A549 (cell line): ENCODE results near the gene DCLK1. TPM values are rescaled to one million over a fixed set of nuclear protein-coding genes. Genes with fewer than 3 reads are reported as not detected.

Experiments
- ATAC-seq, 2 experiments: fragments of 200-7000 bp in 1 of 2; fragments of >200 bp in 1 of 2; cut with Nextera tagmentation in 1 of 2; cut with Tn5 transposase in 1 of 2; 3 replicates each; pipeline versions ENCODE4 v1.8.0 to v1.9.1; 2018 to 2020; ENCODE audit warnings: mild to moderate bottlenecking in 1 of 2, moderate library complexity in 1 of 2
- CTCF ChIA-PET: fragments of 300-600 bp; sonication (Branson Sonifier 250); formaldehyde crosslinking; extraction: SDS; loops from one replicate; lab custom pipeline; 2021; ENCODE audit warnings: antibody characterized with exemption, inconsistent platforms; lab: Yijun Ruan, JAX
- POLR2A ChIA-PET: fragments of 350-600 bp; formaldehyde crosslinking; extraction: SDS; loops from one replicate; lab custom pipeline; 2021; ENCODE audit warnings: antibody characterized with exemption, inconsistent platforms; lab: Yijun Ruan, JAX
- DNase-seq, 2 experiments: peaks; one replicate each; pipeline versions ENCODE4 v3.0.0 to v3.0.0-alpha.2; 2011 to 2016; ENCODE audit warnings: low read depth in 1 of 2, low spot score in 1 of 2
- FAIRE-seq: peaks from 2 replicates; lab custom pipeline; 2011; peaks lifted over from hg19 to GRCh38; lab: Jason Lieb, UNC
- H3K27ac ChIP-seq, 2 experiments: fragments of >200 bp; sonication (Bioruptor Twin); formaldehyde crosslinking; 3 replicates each; pipeline ENCODE4 v1.5.1; 2016 to 2017
- H3K4me1 ChIP-seq: fragments of >200 bp; sonication (Bioruptor Twin); formaldehyde crosslinking; 3 replicates; pipeline ENCODE4 v1.6.1; 2016
- H3K4me2 ChIP-seq: fragments of >200 bp; sonication (Bioruptor Twin); formaldehyde crosslinking; 3 replicates; pipeline ENCODE4 v1.6.1; 2016
- H3K4me3 ChIP-seq: fragments of >200 bp; sonication (Bioruptor Twin); formaldehyde crosslinking; 3 replicates; pipeline ENCODE4 v1.5.1; 2016
- H3K9me3 ChIP-seq: fragments of >200 bp; sonication (Bioruptor Twin); formaldehyde crosslinking; 3 replicates; pipeline ENCODE4 v1.6.1; 2016
- BCL3 ChIP-seq: fragments of >200 bp; sonication (Bioruptor Twin); formaldehyde crosslinking; IDR thresholded peaks from 3 replicates; pipeline ENCODE4 v1.6.1; 2016
- CBX8 ChIP-seq: fragments of 200-600 bp; sonication (generic); IDR thresholded peaks from 2 replicates; pipeline ENCODE4 v1.6.1; 2016
- CHD4 ChIP-seq: fragments of 200-600 bp; sonication (generic); IDR thresholded peaks from 2 replicates; pipeline ENCODE4 v1.6.1; 2016; ENCODE audit warnings: antibody characterized with exemption, mild to moderate bottlenecking, borderline replicate concordance
- CTCF ChIP-seq: fragments of >200 bp; sonication (Bioruptor Twin); formaldehyde crosslinking; IDR thresholded peaks from 3 replicates; pipeline ENCODE4 v1.5.1; 2016
- E2F6 ChIP-seq: IDR thresholded peaks from 2 replicates; pipeline ENCODE4 v1.6.1; 2012; ENCODE audit warnings: low read depth, borderline replicate concordance
- EHMT2 ChIP-seq: fragments of 200-600 bp; sonication (generic); IDR thresholded peaks from 2 replicates; pipeline ENCODE4 v1.6.1; 2016; ENCODE audit warnings: antibody characterized with exemption, low read depth, mild to moderate bottlenecking, moderate library complexity
- ELK1 ChIP-seq: fragments of 150-350 bp; IDR thresholded peaks from 2 replicates; pipeline ENCODE4 v1.6.1; 2014; ENCODE audit warnings: low read depth, mild to moderate bottlenecking, low read length
- FOSB ChIP-seq: fragments of 250-450 bp; sonication (Bioruptor Pico); IDR thresholded peaks from 2 replicates; pipeline ENCODE4 v1.5.0; 2020; ENCODE audit warnings: mild to moderate bottlenecking, moderate library complexity
- HDAC2 ChIP-seq: fragments of 200-600 bp; sonication (generic); IDR thresholded peaks from 2 replicates; pipeline ENCODE4 v1.6.1; 2016
- HES2 ChIP-seq: fragments of >200 bp; sonication (Bioruptor Twin); formaldehyde crosslinking; IDR thresholded peaks from 2 replicates; pipeline ENCODE4 v1.6.1; 2016
- HMGXB4 ChIP-seq: fragments of 250-450 bp; sonication (Bioruptor Pico); IDR thresholded peaks from 2 replicates; pipeline ENCODE4 v1.5.0; 2021; ENCODE audit warnings: mild to moderate bottlenecking, moderate library complexity, borderline replicate concordance
- HOXB13 ChIP-seq: fragments of 250-450 bp; sonication (Bioruptor Pico); IDR thresholded peaks from 2 replicates; pipeline ENCODE4 v1.5.0; 2020; ENCODE audit warnings: low read depth, mild to moderate bottlenecking, moderate library complexity
- MYC ChIP-seq: IDR thresholded peaks from 2 replicates; pipeline ENCODE4 v1.6.1; 2012; ENCODE audit warnings: mild to moderate bottlenecking, inconsistent platforms, low read length, improper control_type of control experiment, borderline replicate concordance
- NR3C1 ChIP-seq: fragments of >200 bp; sonication (Bioruptor Twin); formaldehyde crosslinking; IDR thresholded peaks from 3 replicates; pipeline ENCODE4 v1.6.1; 2017
- RAD21 ChIP-seq, 2 experiments: fragments of >200 bp in 1 of 2; sonication (Bioruptor Twin) in 1 of 2; formaldehyde crosslinking in 1 of 2; IDR thresholded peaks in 1 of 2; conservative IDR thresholded peaks in 1 of 2; 2 replicates in 1 of 2; 3 replicates in 1 of 2; pipeline ENCODE4 v1.6.1; 2012 to 2018; ENCODE audit warnings: inconsistent platforms in 1 of 2
- RARB ChIP-seq: fragments of 250-450 bp; sonication (Bioruptor Pico); IDR thresholded peaks from 2 replicates; pipeline ENCODE4 v1.8.0; 2021; ENCODE audit warnings: mild to moderate bottlenecking, moderate library complexity
- RFX5 ChIP-seq: fragments of 450-650 bp; IDR thresholded peaks from 2 replicates; pipeline ENCODE4 v1.7.1; 2014; ENCODE audit warnings: antibody characterized with exemption, mild to moderate bottlenecking, moderate library complexity
- SMC3 ChIP-seq: fragments of >200 bp; sonication (Bioruptor Twin); formaldehyde crosslinking; IDR thresholded peaks from 3 replicates; pipeline ENCODE4 v1.6.1; 2018; ENCODE audit warnings: inconsistent platforms
- USF2 ChIP-seq: fragments of 450-650 bp; IDR thresholded peaks from 2 replicates; pipeline ENCODE4 v1.6.1; 2014; ENCODE audit warnings: antibody characterized with exemption
- WGBS: methylation state at CpG from one replicate; pipeline ENCODE4 v1.1.6; 2017; ENCODE audit errors: missing lambda C conversion rate; 5-methylcytosine and 5-hydroxymethylcytosine counted together
- polyA plus RNA-seq, 4 experiments: library from polyadenylated mRNA; depleted of rRNA in 3 of 4; stranded (reverse); fragments of >200 nt; fragmentation: RNase III in 1 of 4; extraction: RNeasy Plus Mini Kit Qiagen cat#74134 plus additional on column Dnase treatment in 1 of 4; gene quantifications; 2 replicates in 3 of 4; 3 replicates in 1 of 4; pipeline ENCODE4 v1.2.3, GENCODE V29; 2011 to 2017

DCLK1 gene
- polyA plus RNA-seq, 2 of the 4 experiments (the other 2 are of a cell fraction) = 0.13 to 0.21 TPM

- WGBS = 66% methylated on average over 3 of the region's 3 CpGs
- POLR2A ChIA-PET = no interaction called here
Observed at GRCh38 chr13:36147330-36147729, 16.1 kb upstream of the DCLK1 start.

GRCh38 chr13:36146511-36147269 lies 15.5 kb upstream of the DCLK1 start:
- TF ChIP-seq HES2 (no peak), RAD21 (conservative IDR thresholded peaks at IDR 0.05 in 1 of 2, IDR thresholded peaks at IDR 0.05 in 1 of 2) (no peak), RFX5 (no peak), EHMT2 (no peak), E2F6 (no peak), FOSB (CRISPR knock-in tag) (no peak), HMGXB4 (CRISPR knock-in tag) (no peak), USF2 (no peak), HOXB13 (CRISPR knock-in tag) (no peak)
- WGBS = 51% methylated on average over 4 of the region's 4 CpGs
- FAIRE-seq (no peak), DNase-seq (no peak), ATAC-seq (no peak)
- no peaks in the 10 kb centered on the region for H3K4me1 ChIP-seq
- H3K9me3 ChIP-seq = no peaks in the 10 kb centered on the region
- H3K27ac ChIP-seq = no peak overlapping the region
- POLR2A ChIA-PET = no interaction called here
- CTCF ChIA-PET = no interaction called here
- H3K4me2 ChIP-seq = no peak overlapping the region
- no peak overlapping the region for H3K4me3 ChIP-seq

More at GRCh38 chr13:36147330-36147729, 16.1 kb upstream of the DCLK1 start:
- H3K27ac ChIP-seq = no peak overlapping the region
- no peak for TF ChIP-seq RARB (CRISPR knock-in tag)
- TF ChIP-seq MYC = no peak
- TF ChIP-seq CBX8 = no peak
- no peak for TF ChIP-seq CHD4
- TF ChIP-seq CTCF = no peak
- TF ChIP-seq ELK1 = no peak
- TF ChIP-seq NR3C1 = no peak
- TF ChIP-seq SMC3 = no peak
- TF ChIP-seq HDAC2 = no peak
- no peak for TF ChIP-seq BCL3
- DNase-seq (no peak), FAIRE-seq (no peak), ATAC-seq (no peak)
- CTCF ChIA-PET = no interaction called here
- H3K4me3 ChIP-seq = no peak overlapping the region
- H3K4me2 ChIP-seq = no peak overlapping the region
- no peaks in the 10 kb centered on the region for H3K4me1 ChIP-seq
- no peaks in the 10 kb centered on the region for H3K9me3 ChIP-seq
